GM18909 (cell line): ENCODE data around the gene WTAP.
A peak's percentile ranks its signal among the peaks of the same experiment; 100 is the strongest.
"Not testable (repeated sequence)": the region's sequence is repeated elsewhere in the genome, so short reads cannot be mapped to it uniquely, and the experiment has no call there.

Source experiments
- ATAC-seq: cut with Tn5 transposase; IDR thresholded peaks from one replicate; pipeline ENCODE4 v1.9.1; 2021; ENCODE audit warnings: mild to moderate bottlenecking; ENCODE audit not compliant: unreplicated experiment, poor library complexity

Gene WTAP

DNA sequence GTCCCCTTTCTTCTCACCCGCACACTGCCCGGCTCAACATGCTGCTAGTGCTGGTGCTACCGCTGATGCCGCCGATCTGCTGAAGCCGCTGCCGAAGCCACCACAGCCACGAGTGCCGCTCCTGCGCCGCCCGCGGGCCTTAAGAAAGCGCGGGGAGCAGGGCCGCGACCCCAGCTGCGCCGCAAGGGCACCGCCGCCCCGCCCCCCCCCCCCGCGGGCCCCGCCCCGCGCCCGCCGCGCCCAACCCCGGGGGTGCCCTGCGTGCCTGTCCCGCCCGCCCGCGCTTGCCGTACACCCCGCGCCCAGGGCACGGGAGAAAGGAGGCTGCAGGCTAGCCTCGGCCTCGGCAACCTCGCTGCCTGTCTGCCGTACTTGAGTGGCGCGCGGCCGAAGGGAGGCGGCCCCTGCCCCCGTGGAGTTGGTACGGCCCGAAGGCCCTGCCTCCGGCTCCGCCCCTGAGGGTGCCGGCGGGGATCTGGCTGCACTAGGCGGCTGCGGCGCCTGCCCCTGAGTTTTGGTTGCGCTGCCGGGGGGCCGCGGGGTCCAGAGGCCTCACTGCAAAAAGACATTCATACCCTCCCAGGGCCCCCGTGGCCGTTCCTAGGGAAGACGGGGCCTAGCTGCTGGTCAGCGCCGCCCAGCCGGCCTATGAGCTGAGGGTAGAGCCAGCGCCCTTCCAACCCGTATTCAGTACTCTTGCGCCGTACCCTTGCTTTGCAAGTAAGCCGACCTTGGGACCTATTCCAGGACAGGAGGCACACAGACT is 34.0 kb upstream of the WTAP start, which contains the start of gene SOD2:
SOD2 (minus strand) TSS at position 114 of the 766 bp plus-strand sequence; CDS start at position 40, 74 bp downstream.
- ATAC-seq = peak; percentile 87

DNA sequence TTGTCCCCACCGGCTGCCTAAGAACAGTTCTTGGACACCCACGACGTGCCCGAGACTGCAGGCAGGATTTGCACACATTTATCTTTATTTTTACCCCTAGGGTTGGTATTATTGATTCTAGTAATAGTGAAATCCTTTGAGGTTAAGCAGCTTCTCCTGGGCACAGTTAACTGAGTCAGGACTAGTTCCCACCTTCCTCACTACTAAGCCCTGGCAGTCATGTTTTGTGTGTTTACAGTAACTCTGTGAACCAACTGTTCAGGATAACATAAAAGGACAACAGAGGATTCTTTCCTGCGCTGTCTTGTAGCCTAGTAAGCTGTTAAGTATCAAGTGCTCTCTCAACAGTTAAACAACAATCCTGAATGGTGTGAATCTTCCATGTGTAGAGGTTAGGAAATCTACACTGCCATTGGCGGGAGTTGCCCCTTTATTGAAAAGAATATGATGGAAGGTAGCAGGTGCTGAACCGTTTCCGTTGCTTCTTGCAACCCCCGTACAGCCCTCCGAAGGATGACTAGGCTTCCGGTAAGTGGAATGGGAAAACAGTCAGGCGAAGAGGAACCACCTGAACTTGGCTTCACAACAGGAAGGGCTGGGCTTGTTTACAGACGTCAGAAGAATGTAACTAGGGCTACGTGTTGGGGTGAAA is 33.3 kb upstream of the WTAP start:
- no peak for ATAC-seq

DNA sequence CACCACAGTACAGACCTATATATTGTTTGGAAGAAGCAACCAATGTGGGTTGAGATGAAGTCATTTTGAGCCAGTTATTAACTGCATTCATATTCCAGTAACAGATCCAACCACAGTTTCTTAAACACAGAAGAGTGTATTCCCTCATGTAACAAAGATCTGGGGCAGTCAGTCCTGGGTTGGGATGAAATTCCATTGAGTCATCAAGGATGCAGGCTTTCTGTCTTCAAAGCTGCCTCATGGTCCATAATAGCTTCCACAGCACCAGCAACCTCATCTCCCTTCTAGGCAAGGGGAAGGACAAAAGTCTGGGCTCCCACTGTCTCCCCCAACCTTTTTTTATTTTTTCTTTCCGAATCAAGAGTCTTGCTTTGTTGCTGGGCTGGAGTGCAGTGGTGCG is 31.3 kb upstream of the WTAP start:
- no peak for ATAC-seq

DNA sequence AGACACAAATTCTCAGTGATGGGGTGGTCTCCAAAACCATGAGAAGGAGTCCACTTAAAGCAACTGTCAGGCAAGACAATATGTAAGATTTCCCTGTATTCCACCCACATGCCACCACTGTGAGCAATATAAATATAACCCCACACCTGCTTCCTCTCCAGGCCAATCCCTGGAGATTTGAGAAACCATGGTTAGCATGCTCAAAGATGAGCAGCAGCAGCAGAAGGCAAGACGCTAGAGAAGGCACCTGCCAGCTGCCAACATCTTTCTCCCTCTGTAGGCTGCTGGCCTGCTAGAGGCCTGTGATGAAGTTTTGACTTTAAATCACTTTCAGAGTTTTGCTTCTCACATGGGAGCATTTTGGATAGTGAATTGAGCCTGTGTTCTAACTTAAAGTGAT is 26.3 kb upstream of the WTAP start:
- no peak for ATAC-seq

DNA sequence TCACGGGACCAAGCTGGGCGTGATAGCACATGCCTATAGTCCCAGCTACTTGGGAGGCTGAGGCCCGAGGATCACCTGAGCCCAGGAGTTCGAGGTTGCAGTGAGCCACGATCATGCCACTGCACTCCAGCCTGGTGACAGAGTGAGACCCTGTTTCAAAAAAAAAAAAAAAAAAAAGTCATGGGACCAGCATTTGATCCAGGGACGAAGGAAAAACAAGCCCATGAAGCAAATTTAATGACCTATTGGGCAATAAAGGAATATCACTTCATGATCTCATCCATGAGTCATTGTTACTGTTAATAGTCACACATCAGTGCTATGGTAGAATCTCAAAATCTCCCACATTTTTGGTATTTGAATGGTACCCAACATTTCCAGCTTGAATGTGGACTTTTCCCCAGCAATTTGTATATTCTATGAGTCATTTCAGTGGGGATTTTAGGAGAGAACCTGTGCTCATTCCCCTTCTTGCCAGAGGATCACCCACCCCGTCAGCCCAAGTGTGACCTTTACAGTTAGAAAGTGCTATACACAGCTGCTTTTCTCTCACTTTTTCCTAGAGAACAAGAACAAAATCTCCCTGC is 25.8 kb upstream of the WTAP start:
- no peak for ATAC-seq

DNA sequence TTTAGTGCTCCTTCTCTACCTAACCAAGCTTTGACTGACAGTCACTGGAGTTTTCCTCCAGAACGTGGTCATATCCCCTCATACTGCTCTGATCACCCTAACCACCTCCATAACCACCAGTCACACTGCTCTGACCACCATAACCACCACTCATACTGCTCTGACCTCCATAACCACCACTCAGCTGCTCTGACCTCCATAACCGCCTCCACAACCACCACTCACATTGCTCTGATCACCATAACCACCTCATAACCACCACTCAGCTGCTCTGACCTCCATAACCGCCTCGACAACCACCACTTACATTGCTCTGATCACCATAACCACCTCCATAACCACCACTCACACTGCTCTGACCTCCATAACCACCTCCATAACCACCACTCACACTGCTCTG is 16.7 kb upstream of the WTAP start:
- not testable (repeated sequence) for ATAC-seq

DNA sequence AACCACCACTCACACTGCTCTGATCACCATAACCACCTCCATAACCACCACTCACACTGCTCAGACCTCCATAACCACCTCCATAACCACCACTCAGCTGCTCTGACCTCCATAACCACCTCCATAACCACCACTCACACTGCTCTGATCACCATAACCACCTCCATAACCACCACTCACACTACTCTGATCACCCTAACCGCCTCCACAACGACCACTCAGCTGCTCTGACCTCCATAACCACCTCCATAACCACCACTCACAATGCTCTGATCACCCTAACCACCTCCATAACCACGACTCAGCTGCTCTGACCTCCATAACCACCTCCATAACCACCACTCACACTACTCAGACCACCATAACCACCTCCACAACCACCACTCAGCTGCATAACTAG is 14.9 kb upstream of the WTAP start:
- ATAC-seq = not testable (repeated sequence)

DNA sequence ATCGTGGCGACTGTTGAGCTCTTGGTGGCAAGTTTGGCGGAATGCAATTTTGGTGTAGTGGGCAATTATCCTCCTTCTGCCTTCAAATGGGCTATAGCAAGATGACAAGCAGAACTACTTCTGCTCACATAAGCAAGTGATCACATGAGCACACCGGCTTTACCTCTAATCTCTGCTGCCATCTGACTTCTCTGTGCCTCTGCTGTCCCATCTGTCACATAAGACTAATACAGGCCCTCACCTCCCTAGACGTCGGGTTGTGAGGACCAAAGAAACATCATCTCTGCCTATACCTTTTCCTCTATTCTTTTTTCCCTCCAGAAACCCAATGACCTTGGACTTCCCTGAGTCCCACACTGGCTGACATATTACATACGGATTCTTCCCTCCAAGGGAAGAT is 13.3 kb upstream of the WTAP start:
- no peak for ATAC-seq

DNA sequence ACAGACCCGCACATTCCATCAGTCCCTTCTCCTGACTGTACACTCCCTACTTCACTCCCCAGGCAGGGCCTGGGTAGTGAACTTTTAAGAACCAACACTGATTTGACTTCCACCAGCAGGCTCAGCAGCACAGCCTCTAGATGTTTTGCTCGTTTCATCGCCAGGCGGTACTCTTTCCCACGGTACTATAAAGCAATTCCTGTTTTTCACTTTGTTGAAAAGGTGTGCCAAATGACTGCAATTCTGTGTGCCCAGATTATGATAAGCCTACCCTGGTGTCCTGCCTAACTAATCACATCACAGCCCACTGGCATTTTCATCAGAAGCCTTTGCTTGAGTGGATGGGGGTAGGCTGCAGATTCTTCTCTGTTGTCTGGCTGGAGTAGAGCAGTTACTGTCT is 12.9 kb upstream of the WTAP start:
- no peak for ATAC-seq

DNA sequence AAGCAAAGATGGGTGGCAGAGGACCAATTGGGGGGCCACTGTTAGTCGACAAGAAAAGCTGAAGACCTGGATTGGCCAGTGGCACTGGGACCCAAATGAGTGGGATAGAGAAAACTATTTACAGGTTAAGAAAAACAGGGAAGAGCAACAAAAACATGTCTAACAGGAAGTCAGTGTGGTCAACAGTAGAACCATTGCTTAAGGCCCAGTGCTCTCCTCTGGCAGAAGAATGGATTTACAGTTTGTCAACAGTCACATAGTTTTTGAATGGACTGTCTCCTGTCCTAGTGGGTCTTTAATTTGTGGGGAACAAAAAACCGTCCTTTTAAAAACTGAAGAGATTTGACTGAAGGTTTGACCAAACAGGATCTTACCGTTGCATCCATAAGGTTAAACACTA is 12.1 kb upstream of the WTAP start:
- ATAC-seq = no peak

DNA sequence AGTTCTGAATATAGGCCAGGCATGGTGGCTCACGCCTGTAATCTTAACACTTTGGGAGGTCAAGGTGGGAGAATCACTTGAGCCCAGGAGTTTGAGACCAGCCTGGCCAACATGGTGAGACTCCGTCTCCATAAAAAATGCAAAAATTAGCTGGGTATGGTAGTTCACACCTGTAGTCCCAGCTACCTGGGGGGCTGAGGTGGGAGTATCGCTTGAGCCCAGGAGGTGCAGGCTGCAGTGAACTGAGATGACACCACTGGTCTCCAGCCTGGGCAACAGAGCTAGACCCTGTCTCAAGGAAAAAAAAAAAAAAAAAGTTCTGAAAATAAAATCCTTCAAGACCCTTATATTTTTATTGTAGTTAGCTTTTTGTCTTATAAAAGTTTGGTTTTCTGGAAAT is 11.7 kb upstream of the WTAP start:
- no peak for ATAC-seq

DNA sequence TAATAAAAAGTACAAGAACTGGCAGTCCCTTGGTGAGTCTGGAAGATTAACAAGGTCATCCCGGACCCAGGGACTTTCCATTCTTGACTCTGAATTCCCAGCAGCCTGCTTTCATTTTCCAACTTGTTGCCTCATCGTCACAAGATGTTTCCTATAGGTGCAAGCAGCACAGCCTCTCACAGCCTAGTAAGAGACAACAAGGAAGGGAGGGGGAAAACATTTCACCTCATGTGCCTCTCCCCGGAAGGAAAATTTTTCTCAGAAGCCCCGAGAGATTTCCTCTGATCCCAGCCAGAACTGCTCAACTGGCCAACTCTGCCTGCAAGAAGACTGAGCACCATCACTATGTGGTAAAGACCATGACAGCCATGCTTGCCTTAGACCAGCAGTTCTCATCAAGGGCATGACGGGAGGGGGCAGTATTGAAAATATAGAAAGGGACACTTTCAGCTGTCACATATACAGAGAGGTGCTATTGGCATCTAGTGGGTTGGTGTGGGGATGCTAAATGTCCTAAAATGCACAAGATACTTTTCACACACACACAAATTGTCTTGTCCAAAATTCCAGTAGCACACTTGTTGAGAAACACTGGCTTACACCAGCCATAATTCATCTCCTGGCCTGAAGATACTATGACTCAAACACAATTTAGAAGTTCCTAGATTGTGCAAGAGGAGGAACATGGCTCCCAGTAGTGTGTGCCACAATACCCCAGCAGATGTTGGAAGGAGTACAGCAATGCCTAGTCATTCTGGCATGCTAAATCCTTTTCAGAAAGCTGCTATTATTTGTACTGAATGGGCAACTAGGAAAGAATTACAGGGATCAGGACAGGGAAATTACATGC is 10.8 kb upstream of the WTAP start:
- ATAC-seq = no peak

DNA sequence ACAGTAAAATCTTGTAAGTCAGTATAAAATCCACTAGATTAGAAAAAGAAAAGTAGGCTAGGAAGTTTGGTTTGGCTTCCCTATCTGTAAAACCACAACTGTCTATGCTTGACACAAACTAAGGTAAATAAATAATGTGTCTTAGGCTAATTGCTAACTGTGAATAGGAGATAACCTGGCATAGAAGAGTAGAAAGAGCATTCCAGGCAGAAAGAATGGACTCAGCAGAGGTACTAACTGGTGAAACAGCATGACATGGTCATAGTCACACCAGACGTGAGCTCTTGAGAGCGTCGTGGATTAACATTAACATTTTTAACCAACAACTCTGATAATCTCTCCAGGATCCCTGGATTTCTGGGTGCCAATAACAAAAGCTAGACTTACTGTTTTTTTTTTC is 8.7 kb upstream of the WTAP start:
- ATAC-seq = no peak

DNA sequence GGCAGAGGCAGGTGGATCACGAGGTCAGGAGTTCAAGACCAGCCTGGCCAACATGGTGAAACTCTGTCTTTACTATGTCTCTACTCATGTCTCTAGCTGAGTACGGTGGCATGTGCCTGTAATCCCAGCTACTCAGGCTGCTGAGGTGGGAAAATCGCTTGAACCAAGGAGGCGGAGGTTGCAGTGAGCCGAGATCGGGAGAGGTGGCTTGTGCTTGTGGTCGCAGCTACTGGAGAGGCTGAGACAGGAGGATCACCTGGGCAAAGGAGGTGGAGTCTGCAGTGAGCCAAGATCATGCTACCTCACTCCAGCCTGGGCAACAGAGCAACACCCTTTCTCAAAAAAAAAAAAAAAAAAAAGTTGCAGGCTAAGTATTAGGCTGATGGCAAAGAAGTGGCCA is 8.0 kb upstream of the WTAP start:
- ATAC-seq = no peak

DNA sequence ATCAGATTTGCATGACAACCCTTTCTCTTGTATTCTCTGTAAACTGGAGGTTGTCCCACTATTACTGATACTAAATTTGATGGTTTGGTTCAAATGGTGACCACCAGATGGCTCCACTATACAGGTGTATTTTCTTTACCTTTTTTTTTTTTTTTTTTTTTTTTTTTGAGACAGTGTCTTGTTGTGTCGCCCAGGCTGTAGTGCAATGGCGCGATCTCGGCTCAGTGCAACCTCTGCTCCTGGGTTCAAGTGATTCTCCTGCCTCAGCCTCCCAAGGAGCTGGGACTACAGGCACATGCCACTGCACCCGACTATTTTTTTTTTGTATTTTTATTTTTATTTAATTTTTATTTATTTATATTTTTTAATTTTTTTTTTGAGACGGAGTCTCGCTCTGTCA is 6.6 kb upstream of the WTAP start:
- no peak for ATAC-seq

DNA sequence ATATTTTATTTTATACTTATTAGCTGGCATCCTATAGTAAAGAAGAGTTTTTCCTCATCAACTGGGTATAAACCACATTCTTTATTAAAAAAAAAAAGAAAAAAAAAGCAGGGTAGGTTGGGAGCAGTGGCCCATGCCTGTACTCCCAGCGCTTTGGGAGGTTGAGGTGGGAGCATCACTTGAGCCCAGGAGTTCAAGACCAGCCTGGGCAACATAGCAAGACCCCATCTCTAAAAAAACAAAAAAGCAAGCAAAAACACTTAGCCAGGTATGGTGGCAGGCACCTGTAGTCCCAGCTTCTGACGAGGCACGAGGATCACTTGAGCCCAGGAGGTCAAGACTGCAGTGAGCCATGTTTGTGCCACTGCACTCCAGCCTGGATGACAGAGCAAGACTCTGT is 5.3 kb upstream of the WTAP start:
- not testable (repeated sequence) for ATAC-seq

DNA sequence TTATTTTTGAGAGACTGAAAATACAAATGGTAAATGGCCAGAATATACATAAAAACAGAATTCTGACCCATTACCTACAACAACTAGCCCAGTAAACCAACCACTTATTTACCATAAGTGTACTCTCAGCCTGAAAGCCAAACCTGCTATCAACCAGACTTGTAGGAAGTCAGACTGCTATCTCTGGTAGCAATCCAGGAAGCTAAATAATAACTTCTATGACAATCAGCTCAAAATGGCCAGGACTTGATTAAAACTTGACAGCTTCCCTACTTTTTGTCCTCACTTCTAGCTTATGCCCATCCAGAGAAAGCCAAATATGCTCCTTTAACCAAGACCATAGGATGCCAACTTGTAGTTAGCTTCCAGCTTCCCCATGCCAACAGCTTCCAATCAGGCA is 4.7 kb upstream of the WTAP start:
- no peak for ATAC-seq

DNA sequence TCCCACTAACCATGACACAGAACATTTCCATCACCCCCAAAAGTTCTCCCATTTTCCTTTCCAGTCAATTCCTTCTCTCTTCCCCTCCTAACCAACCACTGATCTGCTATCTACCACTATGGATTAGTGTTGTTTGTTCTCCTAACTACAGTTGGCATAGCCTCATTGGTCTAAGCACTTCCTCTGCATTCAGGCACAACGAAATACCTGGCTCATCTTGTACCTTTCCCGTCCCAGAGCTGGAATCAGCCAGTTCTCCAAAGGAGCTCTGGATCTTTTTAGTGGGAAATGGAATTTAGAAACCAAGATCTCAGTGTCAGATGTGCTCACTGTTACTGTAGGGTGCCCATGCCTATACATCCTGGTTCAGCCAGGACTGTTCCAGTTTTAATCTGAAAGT is 4.0 kb upstream of the WTAP start:
- no peak for ATAC-seq

DNA sequence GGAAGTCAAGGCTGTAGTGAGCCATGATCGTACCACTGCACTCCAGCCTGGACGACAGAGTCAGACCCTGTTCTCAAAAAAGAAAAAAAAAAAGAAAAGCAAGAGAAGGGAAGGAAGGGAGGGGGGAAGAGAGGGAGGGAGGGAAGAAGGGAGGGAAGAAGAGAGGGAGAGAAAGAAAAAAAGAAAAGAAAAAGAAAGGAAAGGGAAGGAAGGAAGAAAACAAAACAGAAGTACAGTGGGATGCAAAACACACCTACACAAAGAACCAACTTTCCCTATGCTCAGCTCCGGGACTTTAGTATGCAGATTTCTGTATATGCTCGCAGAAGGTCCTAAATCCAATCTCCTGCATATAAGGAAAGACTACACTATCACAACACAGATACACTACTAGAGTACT is 2.5 kb upstream of the WTAP start:
- no peak for ATAC-seq

DNA sequence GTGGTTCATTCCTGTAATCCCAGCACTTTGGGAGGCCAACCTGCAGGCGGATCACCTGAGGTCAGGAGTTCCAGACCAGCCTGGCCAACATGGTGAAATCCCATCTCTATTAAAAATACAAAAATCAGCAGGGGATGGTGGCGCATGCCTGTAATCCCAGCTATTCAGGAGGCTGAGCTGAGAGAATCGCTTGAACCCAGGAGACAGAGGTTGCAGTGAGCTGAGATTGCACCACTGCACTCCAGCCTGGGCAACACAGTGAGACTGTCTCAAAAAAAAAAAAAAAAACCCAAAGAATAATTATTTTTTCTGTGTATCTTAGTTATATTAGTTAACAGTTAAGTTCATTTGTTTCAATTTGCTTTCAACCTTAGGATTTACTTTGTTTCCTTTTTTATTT is 2.1 kb upstream of the WTAP start:
- not testable (repeated sequence) for ATAC-seq
